Ovary (tissue), 9 donors: ENCODE measurements around the gene HS1BP3. TPM values are rescaled to one million over a fixed set of nuclear protein-coding genes. Genes with fewer than 3 reads are reported as not detected.

ENCODE experiments used
- DNase-seq, 5 donors: peaks; one replicate each; pipeline ENCODE4 v3.0.0-alpha.2; 2019 to 2020
- H3K27ac ChIP-seq, 2 donors: fragments of 200-600 bp; one replicate each; pipeline versions ENCODE4 v1.5.1 to v1.8.0; 2019 to 2022
- H3K27me3 ChIP-seq: fragments of 200-600 bp; one replicate; pipeline ENCODE4 v1.8.0; 2022
- H3K36me3 ChIP-seq: fragments of 200-600 bp; sonication (generic); one replicate; pipeline ENCODE4 v1.5.1; 2019
- H3K4me1 ChIP-seq: one replicate; pipeline ENCODE4 v1.8.1; 2013; ENCODE audit warnings: mild to moderate bottlenecking, moderate library complexity; ENCODE audit not compliant: insufficient read depth
- H3K4me3 ChIP-seq: fragments of 200-600 bp; sonication (generic); one replicate; pipeline ENCODE4 v1.5.1; 2017
- H3K9me3 ChIP-seq, 2 donors: fragments of 200-600 bp in 1 of 2; sonication (generic) in 1 of 2; one replicate each; pipeline versions ENCODE4 v1.5.1 to v1.8.1; 2013 to 2019; ENCODE audit warnings: mild to moderate bottlenecking in 1 of 2, moderate library complexity in 1 of 2
- CTCF ChIP-seq, 3 donors: fragments of 450-650 bp in 2 of 3; fragments of 200-600 bp in 1 of 3; IDR thresholded peaks; one replicate each; pipeline versions ENCODE4 v1.5.1 to v1.8.0; 2016 to 2022; ENCODE audit warnings: antibody characterized with exemption in 3 of 3, mild to moderate bottlenecking in 1 of 3
- EP300 ChIP-seq: sonication (generic); formaldehyde crosslinking; IDR thresholded peaks from one replicate; pipeline ENCODE4 v1.6.1; 2017; ENCODE audit warnings: antibody characterized with exemption
- POLR2A ChIP-seq: fragments of 450-650 bp; IDR thresholded peaks from one replicate; pipeline ENCODE4 v1.6.1; 2017; ENCODE audit warnings: antibody characterized with exemption, mild to moderate bottlenecking, moderate library complexity
- WGBS, 3 donors: extraction: QIAGEN DNeasy Blood & Tissue Kit in 1 of 3; methylation state at CpG; one replicate each; pipeline versions ENCODE4 v1.1.5 to v1.1.7; 2013 to 2017; 5-methylcytosine and 5-hydroxymethylcytosine counted together
- intact Hi-C, 4 donors: fragments of 100-400 bp; cut with DNase I; formaldehyde crosslinking; loops; one replicate each; pipeline versions ENCODE4 v1.11.0 to v1.15.1; 2022 to 2023
- polyA plus RNA-seq, 2 donors: library from polyadenylated mRNA; stranded (reverse); fragments of 200-250 nt in 1 of 2; fragments of 350-450 nt in 1 of 2; fragmentation: Illumina TruSeq in 1 of 2; extraction: RNeasy Lipid Tissue Mini Kit (QIAGEN cat#74804) in 1 of 2; gene quantifications; one replicate each; pipeline ENCODE4 v1.2.3, GENCODE V29; 2013 to 2014
- total RNA-seq, 7 donors: library from RNA; depleted of rRNA in 2 of 7; stranded (reverse); fragments of >200 nt in 2 of 7; fragmentation: NEBNext Ultra II Directional in 3 of 7; extraction: Animal tissue kit (Norgen Biotek cat#: 25700) in 3 of 7; gene quantifications; one replicate each; pipeline versions ENCODE4 v1.1.0 to v1.2.4, GENCODE V29; 2016 to 2023
- donor health status: DM: no; HTN: no; CAD: no; lungs with moderate emphysema.
- donor health status: DM: no; HTN: no; CAD: no.
- donor health status: Bipolar disorder and iron deficiency.
- donor health status: DM: yes; HTN: yes; CAD: no.
- donor health status: DM: no; HTN: no; CAD: no.
- donor health status: DM: yes; HTN: yes; CAD: no.

The HS1BP3 gene
- total and polyA plus RNA-seq, 9 donors: 12.0 to 24.4 (median 22.2) TPM

- Histone ChIP-seq H3K27me3 (no peaks in the 10 kb centered on the region), H3K36me3 (no peaks in the 10 kb centered on the region), H3K27ac (no peak overlapping the region), H3K4me1 (no peaks in the 10 kb centered on the region), H3K4me3 (no peak overlapping the region), H3K9me3 (no peaks in the 10 kb centered on the region)
- intact Hi-C loops: no loop called here
- TF ChIP-seq POLR2A (no peak), CTCF (IDR thresholded peaks at IDR 0.05) (no peak), EP300 (no peak)
- DNase-seq: no peak
- WGBS, 3 donors: 88 to 90% (median 88%) methylated on average over 11 of the region's 11 CpGs
These were observed 38.7 kb upstream of the HS1BP3 start for GRCh38 chr2:20689428-20690264.

- Histone ChIP-seq H3K27me3 (no peaks in the 10 kb centered on the region), H3K9me3 (no peaks in the 10 kb centered on the region), H3K4me3 (no peak overlapping the region), H3K4me1 (no peaks in the 10 kb centered on the region), H3K27ac (no peak overlapping the region), H3K36me3 (no peaks in the 10 kb centered on the region)
- no peak for DNase-seq
- intact Hi-C loops: no loop called here
- 90 to 95% (median 91%) methylated on average over 4 of the region's 4 CpGs for WGBS, 3 donors
- TF ChIP-seq EP300: no peak
- TF ChIP-seq CTCF (IDR thresholded peaks at IDR 0.05): no peak
- TF ChIP-seq POLR2A: no peak
These were observed 36.4 kb upstream of the HS1BP3 start for GRCh38 chr2:20687260-20687832.

DNA sequence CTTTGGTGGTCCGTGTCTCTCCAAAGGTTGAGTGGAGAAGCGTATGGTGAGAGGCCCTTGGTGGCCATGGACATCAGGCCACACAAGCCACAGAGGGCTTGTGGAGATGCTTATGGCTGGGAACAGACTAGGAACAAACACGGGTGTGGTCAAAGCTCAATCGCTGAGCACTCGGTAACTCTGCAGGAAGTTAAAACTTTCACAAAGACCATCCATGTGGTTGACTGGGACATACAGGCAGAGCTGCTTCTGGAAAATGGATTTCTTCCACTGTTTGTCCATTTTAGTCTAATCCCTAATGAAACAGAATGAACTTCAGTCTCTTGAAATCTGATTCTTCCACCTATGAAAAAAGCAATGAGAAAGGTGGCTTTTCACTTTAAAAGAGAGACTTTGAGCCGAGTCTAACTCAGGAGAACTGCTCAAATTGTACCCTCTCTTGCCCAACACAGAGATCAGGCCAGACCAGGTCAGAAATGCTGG is 33.7 kb upstream of the HS1BP3 start:
- H3K36me3 ChIP-seq: no peaks in the 10 kb centered on the region

More for the DNA sequence above, 33.7 kb upstream of the HS1BP3 start:
- TF ChIP-seq EP300 (no peak), POLR2A (no peak), CTCF (IDR thresholded peaks at IDR 0.05) (no peak)
- H3K4me3 ChIP-seq: no peak overlapping the region
- no peaks in the 10 kb centered on the region for H3K27me3 ChIP-seq
- no peak for DNase-seq
- H3K4me1 ChIP-seq: no peaks in the 10 kb centered on the region
- intact Hi-C loops: no loop called here
- H3K9me3 ChIP-seq: no peaks in the 10 kb centered on the region
- WGBS, 3 donors: 82 to 93% (median 85%) methylated on average over 6 of the region's 6 CpGs
- H3K27ac ChIP-seq: no peak overlapping the region
